GM12865 (cell line): Measurements from ENCODE around the gene OR7G3.

ENCODE experiments used
- DNase-seq: peaks from one replicate; pipeline ENCODE4 v3.0.0; 2010; ENCODE audit warnings: low read depth
- H3K4me3 ChIP-seq: 2 replicates; pipeline ENCODE4 v1.5.1; 2011; ENCODE audit warnings: mild to moderate bottlenecking, low read depth, low read length, control low read depth
- TF ChIP-seq, protein P1 (sequence below): IDR thresholded peaks from 2 replicates; pipeline ENCODE4 v1.5.1; 2011; ENCODE audit warnings: low read length, control low read depth, low read depth, inconsistent platforms; ENCODE audit not compliant: insufficient read depth; ENCODE audit errors: missing control alignments

Gene OR7G3

DNA sequence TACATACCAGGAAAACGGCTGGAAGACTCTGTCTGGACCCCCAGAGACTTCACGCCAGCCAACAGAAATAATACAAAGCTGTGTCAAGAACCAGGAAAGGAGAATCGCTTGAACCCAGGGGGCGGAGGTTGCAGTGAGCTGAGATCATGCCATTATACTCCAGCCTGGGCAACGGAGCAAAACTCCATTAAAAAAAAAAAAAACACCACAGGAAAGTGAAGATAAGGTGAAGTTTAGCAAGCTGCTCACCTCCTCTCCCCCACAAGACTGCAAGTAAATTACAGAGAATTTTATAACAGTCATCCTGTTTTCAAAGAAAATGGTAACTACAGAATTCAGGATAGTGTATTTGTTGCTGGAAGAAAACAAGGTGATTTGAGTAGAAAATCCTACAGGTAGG is 10.2 kb downstream of the OR7G3 start:
- DNase-seq = no peak
- H3K4me3 ChIP-seq = no peak overlapping the region
- TF ChIP-seq, protein P1, sequence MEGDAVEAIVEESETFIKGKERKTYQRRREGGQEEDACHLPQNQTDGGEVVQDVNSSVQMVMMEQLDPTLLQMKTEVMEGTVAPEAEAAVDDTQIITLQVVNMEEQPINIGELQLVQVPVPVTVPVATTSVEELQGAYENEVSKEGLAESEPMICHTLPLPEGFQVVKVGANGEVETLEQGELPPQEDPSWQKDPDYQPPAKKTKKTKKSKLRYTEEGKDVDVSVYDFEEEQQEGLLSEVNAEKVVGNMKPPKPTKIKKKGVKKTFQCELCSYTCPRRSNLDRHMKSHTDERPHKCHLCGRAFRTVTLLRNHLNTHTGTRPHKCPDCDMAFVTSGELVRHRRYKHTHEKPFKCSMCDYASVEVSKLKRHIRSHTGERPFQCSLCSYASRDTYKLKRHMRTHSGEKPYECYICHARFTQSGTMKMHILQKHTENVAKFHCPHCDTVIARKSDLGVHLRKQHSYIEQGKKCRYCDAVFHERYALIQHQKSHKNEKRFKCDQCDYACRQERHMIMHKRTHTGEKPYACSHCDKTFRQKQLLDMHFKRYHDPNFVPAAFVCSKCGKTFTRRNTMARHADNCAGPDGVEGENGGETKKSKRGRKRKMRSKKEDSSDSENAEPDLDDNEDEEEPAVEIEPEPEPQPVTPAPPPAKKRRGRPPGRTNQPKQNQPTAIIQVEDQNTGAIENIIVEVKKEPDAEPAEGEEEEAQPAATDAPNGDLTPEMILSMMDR = no peak

DNA sequence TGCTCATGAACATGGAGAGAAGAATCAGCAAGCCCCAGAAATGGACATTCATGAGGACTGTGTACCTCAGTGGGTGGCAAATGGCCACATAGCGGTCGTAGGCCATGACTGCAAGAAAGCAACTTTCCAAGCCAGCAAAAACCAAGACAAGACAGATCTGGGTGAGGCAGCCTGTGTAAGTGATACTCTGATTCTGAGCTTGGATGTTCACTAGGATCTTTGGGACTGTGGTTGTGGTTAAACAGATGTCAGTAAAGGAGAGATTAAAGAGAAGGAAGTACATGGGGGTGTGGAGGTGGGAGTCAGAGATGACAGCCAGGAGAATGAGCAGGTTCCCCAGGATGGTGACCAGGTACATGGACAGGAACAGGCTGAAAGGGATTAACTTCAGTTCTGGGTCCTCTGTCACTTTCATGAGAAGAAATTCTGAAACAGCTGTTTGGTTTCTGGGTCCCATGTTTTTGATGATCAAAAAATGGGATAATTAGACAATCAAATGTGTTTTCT is 11.4 kb downstream of the OR7G3 start, which contains the start of gene OR7G1:
Gene OR7G1, minus strand, starts transcription at position 457 of the 507 bp plus-strand sequence. Its CDS starts 0 bp downstream, at position 457.
- DNase-seq = no peak
- TF ChIP-seq, protein P1 = no peak
- no peak within 1 kb of the TSS for H3K4me3 ChIP-seq

DNA sequence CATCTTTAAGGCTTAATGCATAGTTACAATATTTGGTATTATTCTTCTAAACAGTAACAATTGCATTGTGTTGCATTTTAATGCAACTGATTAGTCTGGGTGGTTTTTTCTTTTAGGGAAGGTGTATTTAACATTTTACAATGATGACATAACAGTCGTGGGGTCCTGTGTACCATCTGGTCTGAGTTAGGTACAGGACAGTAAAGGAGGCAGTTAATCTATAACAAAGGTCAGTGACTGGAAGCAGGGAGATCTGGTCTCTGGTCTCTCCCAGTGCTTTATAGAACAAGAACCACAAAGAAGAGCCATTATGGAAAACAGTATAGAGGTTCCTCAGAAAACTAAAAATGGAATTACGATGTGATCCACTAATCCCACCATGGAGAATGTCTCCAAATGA is 16.8 kb downstream of the OR7G3 start:
- no peak overlapping the region for H3K4me3 ChIP-seq
- DNase-seq = no peak
- TF ChIP-seq, protein P1 = no peak

DNA sequence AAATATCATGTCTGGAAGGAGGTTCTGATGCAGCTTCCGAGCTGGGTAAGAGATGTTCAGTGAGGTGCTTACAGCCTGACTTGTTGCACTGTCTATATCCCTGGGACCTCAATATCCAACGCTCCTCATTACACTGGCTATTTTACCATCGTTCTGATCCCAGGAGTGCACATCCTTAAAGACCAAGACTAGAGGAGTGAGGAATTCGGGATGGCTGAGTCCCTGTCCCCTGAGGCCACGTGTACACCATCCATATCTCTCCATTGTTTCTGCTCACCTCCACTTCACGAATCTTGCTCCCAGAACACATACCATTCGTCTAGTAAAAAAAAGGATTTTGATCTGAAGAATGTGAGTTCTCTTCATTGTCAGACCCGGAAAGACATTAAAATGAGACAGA is 19.4 kb downstream of the OR7G3 start, which contains the start of gene OR7G2:
Gene OR7G2, minus strand, starts transcription at position 101 of the 400 bp plus-strand sequence. CDS start 4,232 bp downstream, outside the sequence.
- no peak for DNase-seq
- no peak within 1 kb of the TSS for H3K4me3 ChIP-seq
- TF ChIP-seq, protein P1 = no peak

DNA sequence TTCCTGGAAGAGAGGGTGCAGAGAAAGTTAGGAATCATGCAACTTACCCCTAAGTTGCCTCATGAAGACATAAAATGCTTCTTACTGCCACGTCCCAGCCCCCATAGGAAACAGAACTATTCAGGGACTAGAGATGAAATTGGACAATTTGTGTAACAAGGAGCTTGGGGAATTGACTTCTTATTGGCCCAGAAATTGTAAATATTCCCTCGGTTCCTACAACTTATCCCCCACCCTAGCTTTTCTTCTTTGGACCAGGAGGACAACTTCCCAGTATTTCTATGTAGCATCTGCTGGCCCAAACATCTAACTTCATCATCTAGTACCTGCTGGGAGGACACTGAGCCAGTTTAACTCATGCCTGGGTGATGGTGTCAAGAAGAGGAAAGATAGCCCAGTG is 40.0 kb downstream of the OR7G3 start, which contains the start of gene OR1M1:
Gene OR1M1, plus strand, starts transcription at position 301 of the 400 bp plus-strand sequence. CDS start 6,184 bp downstream, outside the sequence.
- no peak for DNase-seq
- H3K4me3 ChIP-seq = no peak within 1 kb of the TSS
- TF ChIP-seq, protein P1 = no peak

DNA sequence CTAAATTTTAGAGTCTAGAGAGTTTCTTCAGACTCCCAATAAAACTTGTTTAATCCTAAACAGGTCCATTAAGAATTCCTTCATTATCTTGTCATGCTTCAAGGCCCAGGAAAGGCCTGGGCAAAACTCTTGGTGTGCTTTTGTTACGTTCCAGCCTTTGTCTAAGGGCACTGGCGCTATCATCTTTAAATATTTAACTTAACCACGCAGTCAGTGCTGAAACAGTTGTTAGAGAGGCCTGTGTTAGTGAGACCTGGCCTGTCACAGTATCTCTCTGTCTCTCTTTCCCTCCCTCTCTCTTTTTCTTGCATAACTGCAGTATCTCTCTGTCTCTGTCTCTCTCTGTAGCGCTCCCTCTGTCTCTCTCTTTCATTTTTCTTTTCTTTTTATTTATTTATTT is 48.1 kb downstream of the OR7G3 start:
- TF ChIP-seq, protein P1 = no peak
- no peak for DNase-seq
- no peak overlapping the region for H3K4me3 ChIP-seq

DNA sequence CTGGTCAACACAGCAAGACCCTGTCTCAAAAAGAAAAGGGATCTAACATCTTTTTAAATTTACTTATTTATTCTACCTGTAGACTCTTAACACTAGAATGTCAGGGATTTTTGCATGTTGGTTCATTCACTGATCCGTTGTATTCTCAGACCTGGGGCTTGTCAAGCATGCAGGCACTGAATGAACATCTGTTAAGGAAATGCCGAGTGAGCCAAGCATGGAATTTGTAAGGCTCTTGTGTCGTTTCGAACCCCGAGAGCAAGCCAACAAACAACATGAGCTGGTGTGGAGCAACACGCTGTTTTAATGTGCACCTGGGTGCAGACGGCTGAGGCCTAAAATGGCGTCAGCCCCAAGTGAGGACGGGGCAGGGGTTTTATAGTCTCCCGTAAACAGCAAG is 49.8 kb downstream of the OR7G3 start:
- TF ChIP-seq, protein P1 = no peak
- no peak overlapping the region for H3K4me3 ChIP-seq
- no peak for DNase-seq
